C4-2B (cell line): ENCODE measurements around the gene SLC16A3.

Source experiments
- ZFX ChIP-seq: fragments of 450-650 bp; IDR thresholded peaks from 2 replicates; pipeline ENCODE4 v1.6.1; 2017
- TF ChIP-seq, protein P1 (sequence below): fragments of 450-650 bp; conservative IDR thresholded peaks from 2 replicates; pipeline ENCODE4 v1.5.1; 2017; ENCODE audit warnings: mild to moderate bottlenecking

DNA sequence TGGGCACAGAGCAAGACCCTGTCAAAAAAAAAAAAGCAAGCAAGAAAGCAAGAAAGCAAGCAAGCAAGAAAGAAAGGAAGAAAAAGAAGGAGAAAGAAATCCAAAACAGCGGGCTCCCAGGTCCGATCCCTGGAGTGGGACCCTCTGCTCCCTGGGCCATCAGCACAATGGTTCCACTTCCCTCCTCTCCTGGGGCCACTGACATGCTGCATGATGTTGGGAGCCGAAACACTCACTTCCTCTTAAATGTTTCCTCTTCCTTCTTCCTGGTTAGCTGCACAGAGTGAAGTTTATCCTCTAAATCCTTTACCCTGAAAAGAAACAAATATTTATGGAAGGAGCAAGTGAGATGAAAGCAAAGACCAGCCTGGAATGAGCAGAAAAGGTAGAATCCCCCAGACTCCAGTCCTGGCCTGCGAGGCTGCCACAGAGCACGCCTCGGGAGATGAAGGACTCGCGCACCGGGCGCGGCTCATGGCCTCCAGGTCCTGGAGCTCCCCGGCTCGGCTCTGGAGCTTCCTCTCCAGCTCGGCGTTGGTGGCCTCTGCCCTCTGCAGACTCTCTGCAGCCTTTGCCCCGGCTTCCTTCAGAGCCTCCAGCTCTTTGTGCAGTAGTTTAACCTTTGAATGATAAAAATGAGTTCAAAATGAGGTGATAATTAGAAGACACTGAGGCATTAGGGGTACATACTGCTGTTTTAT, 35.2 kb upstream of the SLC16A3 start:
- TF ChIP-seq, protein P1, sequence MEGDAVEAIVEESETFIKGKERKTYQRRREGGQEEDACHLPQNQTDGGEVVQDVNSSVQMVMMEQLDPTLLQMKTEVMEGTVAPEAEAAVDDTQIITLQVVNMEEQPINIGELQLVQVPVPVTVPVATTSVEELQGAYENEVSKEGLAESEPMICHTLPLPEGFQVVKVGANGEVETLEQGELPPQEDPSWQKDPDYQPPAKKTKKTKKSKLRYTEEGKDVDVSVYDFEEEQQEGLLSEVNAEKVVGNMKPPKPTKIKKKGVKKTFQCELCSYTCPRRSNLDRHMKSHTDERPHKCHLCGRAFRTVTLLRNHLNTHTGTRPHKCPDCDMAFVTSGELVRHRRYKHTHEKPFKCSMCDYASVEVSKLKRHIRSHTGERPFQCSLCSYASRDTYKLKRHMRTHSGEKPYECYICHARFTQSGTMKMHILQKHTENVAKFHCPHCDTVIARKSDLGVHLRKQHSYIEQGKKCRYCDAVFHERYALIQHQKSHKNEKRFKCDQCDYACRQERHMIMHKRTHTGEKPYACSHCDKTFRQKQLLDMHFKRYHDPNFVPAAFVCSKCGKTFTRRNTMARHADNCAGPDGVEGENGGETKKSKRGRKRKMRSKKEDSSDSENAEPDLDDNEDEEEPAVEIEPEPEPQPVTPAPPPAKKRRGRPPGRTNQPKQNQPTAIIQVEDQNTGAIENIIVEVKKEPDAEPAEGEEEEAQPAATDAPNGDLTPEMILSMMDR: no peak
- no peak for TF ChIP-seq ZFX
